ENCODE results near the gene TBL1X.

TBL1X gene

DNA sequence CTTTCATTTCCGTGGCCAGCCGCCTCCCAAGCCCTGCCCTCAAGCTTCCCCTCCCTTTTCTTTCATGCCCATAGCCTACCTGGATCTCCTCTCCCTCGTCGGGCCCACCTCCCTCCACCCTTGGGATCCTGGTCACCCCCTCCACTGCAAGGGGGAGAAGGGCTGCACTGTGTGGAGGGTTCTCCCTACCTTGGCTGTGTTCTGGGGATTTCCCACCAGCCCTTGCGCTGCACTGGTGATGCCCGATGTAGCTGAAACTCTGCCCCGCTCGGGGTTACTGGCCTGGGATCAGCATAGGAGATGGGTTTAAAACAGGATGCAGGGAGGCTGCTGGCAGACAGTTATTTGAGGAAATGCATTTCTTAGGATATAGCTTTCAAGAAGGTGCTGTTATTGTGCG, 128.9 kb downstream of the TBL1X start:
- DNase-seq, result no peak

- no peak for DNase-seq
Measured at GRCh38 chrX:9595174-9595573, 130.3 kb downstream of the TBL1X start.

- no peak for DNase-seq
Measured at GRCh38 chrX:9596837-9597236, 132.0 kb downstream of the TBL1X start.

- no peak for DNase-seq
Measured at GRCh38 chrX:9597361-9598035, 132.6 kb downstream of the TBL1X start.

GRCh38 chrX:9598344-9598743, 133.5 kb downstream of the TBL1X start:
- DNase-seq, result no peak

DNA sequence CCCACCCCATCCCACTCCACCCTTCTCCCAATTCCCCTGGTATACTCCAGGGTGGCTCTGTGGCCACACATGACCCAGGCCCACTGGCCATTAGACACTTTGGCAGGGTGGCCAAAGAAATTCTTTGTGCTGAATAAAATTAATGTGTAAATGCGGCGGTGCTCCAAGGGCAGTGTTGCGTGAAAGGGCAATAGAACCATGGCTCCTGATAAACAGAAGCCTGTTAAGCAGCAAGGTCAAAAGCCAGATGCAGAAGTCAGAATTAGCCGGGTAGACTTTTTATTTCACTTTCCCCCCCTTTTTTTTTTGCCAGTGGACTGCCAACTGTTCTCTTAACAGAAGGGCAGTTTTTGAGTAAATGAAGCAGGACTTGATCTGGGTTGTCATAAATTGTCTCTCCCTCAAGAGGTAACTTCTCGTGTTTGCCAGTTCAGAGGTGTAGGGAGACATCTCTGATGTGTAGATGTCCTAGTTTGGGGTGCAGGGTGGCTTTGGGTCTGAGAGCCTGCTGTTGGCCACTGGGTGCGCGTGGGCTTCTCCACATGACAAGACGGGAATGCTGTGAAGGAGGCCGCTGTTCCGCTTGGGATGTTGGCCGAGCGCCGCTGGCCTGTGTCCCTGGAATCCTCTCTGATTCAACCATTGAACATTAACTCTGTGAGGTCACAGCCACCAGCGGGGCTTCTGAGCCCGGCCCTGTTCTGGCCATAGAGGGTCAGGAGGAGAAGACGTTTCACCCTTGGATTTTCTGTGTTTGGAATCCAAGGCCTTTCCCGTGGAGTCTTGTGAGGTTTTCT, 139.5 kb downstream of the TBL1X start:
- DNase-seq, result no peak

DNA sequence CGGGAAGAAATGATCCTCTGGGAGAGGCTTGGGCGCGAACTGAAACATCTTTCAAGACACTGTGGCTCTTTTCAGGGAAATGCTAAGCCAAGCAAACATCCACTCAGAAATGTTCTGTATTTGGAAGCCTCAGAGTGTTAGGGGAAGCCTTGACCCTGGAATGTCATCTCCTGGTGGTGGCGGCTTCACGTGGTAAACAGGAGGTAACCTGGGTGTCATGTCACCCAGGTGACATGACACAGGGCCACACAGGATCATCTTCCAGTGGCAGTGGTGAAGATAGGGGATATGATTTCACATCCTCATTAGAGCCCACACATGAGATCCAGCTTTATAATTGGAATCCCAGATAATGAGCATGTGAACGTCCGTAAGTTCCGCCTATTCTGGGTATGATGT, 140.0 kb downstream of the TBL1X start:
- no peak for DNase-seq

- no peak for DNase-seq
Measured at GRCh38 chrX:9605484-9605883, 140.6 kb downstream of the TBL1X start.

- DNase-seq, result no peak
Measured at GRCh38 chrX:9606971-9607370, 142.1 kb downstream of the TBL1X start.

- no peak for DNase-seq
Measured at GRCh38 chrX:9609499-9609898, 144.6 kb downstream of the TBL1X start.

DNA sequence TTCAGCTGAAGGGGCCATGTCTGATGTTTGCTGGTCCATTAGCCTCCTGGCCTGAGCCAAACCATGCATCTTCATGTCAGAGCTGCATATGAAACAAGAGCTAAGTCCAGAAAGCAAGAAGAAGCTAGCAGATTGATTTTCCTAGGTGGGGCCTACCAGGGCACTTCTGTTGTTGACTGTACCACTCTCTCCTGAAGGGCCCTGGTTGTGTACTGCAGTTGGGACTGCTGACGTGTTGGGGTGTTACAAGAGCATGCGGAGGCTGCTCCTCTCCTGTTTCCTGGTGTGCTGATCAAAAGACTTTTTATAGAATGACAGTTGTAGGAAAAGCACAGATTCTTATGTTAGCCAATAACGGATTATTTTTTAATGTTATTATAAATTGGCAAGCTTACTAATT, 145.1 kb downstream of the TBL1X start:
- no peak for DNase-seq

GRCh38 chrX:9610771-9611392, 146.0 kb downstream of the TBL1X start:
- no peak for DNase-seq

DNA sequence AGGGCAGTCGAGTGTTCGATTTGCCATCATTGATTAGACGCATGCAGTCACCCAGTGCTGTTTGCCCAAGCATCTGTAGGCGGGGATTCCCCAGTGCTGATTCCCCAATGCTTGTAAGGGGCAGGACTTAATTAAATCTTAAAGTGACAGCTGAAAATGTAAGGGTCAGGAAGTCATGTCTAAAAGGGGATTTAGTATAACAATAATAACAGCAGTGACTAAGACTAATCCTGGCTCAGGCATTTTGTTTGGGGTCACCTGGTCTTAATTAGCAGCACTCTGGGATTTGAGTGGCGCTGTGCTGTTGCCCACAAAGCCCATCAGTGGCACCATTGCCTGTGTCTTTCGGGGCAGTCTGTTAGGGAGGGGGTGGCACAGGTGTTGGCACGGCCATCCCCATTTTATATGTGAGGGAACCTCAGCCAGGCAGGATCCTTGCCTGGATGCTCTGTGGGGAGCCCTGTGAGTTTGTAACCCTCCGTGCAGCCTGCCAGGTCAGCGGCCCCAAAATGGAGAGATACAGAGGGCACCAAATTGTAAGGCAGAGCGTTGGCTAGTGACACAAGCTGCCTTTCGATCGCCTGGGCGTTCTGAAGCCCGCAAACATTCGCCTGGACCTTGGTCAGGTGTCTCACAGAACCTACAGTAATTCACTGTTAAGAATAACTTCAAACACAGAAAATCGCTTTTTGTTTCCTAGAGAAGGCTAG, 146.7 kb downstream of the TBL1X start:
- DNase-seq, result no peak

GRCh38 chrX:9612146-9612505, 147.3 kb downstream of the TBL1X start:
- DNase-seq, result no peak

- DNase-seq, result no peak
Measured at GRCh38 chrX:9614016-9614415, 149.2 kb downstream of the TBL1X start.

DNA sequence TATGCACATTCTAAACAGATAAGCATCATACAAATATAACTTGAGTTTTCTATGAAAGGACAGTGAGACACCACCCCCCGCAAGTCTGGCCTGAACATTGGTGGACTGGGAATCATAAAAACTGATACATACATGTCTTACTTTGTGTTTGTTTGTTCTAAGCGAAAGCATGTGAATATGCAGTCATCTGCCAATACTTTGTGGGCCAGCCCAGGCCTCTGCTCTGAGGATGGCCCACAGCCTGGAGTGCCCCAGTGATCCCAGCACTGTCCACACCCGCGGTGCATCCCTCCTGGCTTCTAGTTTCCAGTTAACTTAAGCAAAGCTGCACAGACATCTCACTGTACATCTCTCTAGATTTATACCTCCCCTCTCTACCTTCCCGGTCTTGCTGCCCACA, 154.3 kb downstream of the TBL1X start:
- DNase-seq, result no peak

GRCh38 chrX:9619581-9619980, 154.7 kb downstream of the TBL1X start:
- no peak for DNase-seq

- no peak for DNase-seq
Measured at GRCh38 chrX:9622128-9622527, 157.3 kb downstream of the TBL1X start.

DNA sequence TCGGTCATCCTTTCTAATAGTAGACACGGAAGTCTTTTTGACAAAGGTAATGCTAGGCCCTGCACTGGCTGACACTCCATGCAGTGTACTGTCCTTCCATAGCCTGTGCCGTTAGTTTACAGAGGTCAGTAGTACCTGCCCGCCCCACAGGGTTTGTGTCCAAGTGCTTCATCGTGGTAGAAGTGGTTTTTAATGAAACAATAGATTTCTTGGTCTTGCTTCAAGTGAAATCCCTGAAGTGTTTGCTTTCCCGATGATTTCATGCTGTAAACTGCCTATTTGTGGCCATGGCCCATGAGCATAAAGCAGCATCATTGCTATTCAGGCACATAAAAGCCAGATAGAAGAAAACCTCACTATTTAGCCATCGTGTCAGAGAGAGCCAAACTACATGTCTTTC, 161.5 kb downstream of the TBL1X start:
- DNase-seq, result no peak

DNA sequence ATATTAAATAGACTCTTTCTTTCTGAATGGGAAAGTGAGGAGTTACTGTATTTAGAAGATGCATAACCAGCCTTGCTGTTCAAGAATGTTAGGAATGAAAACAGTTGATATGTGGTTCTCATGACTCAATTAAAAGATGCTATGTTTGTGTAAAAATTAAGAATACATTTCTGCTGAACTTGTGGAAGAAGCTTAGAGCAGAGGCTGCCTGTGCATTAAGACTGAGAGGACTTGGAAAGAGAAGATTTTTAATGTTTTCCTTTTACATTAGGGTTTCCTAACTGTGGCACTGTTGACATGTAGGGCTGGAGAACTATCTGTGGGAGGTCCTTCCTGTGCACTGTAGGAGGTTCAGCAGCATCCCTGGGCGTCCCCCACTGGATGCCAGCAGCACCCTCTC, 163.1 kb downstream of the TBL1X start:
- no peak for DNase-seq

DNA sequence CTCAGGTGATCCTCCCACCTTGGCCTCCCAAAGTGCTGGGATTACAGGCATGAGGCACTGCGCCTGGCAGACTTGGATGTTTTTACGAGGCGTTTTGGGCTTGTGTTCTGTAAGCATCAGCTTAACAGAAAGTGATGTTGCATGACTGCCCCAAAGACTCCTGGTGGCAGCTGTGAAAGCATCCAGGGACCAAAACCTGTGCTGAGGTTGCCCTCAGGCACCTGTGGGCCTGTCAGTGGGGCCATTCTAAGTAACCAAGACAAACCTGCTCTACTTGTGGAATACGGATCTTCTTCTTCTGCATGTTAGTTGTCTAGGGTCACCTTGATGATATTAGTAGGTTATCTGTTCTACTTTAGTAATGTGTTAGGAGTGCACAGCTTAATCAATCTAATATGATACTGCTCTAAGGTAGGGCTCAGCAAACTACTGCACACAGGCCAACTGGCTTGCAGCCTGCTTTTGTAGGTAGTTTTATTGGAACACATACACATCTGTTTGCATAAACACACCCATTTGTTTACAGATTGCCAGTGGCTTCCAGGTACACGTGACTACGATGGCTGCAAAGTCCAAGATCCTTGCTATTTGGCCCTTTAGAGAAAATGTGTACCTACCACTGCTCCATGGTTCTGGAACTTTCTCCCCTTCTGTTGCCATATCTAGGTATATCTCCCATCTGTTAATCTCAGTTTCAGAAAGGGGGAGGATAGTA, 164.1 kb downstream of the TBL1X start:
- no peak for DNase-seq

DNA sequence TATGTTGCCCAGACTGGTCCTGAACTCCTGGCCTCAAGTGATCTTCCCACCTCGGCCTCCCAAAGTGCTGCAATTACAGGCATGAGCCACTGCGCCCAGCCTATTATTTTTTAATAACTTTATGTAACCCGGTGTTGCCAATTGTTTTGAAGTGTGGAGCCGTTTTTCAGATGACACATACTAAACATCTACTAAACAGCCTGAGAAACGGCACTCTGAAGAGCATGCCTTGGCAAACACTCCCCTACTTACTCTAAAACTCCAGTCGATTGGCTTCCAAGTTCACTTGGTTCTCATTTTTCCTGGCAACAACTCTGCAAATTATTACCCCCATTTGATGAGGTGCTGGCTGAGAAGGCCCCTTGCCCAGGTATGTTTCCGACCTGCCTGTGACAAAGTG, 169.7 kb downstream of the TBL1X start:
- no peak for DNase-seq

DNA sequence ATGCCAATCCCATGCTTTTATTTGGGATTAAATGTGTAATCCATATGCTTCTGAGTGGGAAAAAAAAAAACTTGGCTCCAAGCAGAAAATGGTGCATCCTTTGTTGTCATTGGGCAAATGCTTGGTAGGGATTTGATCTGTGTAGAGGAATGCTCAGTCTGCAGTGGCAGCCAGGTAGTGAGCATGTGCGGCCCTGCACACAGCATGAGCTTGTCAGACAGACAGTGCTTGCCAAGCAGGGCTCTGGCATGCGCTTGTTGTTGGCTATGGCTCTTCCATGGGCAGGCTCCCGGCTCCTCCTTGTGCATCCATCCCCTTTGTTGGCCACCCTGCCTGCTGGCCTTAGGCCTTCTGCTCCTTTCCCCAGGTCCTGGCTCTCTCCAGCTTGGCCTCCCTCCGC, 170.5 kb downstream of the TBL1X start:
- DNase-seq, result no peak
